DMS 273 treated with DMSO at 0.1 percent for 48 hours (cell line): ENCODE measurements around the gene SEC24A.
"Not testable (repeated sequence)": the region's sequence is repeated elsewhere in the genome, so short reads cannot be mapped to it uniquely, and the experiment has no call there.

Experiments used
- DNase-seq: peaks from one replicate; lab custom pipeline; 2025; lab: John Stamatoyannopoulos, UW

Gene SEC24A

DNA sequence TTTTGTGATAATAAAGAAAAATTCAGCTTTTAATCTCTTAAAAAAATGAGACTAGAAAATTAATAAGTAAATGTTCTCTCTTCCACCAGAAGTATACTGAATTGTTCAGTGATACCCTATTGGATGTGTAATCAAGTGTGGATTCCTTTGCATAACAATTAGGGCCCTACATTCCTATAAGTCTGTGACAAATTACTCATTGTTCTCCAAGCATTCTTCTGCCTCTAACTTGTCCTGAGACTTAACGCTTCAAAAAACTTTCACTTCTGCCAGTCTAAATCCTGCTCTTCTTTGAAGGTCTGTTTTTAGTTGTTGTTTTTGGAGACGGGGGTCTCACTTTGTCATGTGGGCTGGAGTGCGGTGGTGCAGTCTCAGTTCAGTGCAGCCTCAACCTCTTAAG is 100.8 kb downstream of the SEC24A start:
- no peak for DNase-seq

DNA sequence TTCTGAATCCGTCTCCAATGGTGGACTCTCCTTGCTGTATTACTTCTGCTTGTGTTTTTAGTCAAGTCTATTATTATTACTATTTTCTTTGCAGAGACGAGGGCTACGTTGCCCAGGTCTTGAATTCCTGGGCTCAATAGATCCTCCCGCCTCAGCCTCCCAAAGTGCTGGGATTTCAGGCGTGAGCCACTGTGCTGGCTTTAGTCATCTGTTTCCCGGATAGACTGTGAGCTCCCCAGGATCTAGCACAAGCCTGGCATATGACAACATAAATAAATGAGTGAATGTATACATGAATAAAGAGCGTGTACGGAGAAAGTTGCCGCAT is 109.6 kb downstream of the SEC24A start:
- DNase-seq: no peak

DNA sequence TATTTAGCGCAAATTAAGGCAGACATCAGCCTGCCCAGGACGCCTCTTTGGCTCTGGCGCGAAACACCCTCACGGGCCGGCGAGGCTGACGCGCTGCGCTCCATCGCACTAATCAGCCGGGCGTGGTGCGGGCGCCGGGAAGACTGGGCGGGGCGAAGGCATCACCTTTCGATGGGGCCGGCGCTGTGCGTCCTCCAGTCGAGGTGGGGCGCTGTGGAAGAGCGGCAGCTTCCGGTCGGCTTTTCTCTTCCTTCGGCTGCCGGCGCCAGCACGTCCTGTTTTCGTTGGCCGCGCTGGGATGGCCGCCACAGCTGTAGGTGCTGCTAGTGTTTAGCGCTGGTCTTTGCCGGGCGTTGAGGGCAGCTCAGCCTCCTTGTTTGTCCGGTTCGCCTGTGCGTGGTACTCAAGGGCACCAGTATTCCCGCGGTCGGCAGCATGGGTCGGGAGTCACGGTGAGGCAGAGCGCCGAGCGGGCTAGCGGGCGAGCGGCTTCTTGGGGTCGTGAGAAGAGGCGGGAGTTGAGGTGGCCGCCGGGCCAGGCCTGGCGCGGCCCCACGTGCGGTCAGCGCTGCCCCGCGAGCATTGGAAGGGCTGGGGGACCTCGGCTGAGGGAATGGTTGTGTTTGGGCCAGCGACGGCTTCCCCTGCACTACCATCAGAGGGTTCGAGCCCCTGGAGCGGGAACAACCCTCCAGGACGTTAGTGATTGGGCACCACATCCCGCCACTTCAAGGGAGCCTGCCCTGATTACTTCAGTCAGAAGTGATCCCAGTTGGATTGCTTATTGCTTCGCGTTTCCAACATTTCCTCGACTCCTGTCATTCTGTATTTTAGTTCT is 110.1 kb downstream of the SEC24A start, which contains the start of gene DDX46:
Gene DDX46, plus strand, starts transcription at position 276 of the 838 bp plus-strand sequence. Its CDS starts 160 bp downstream, at position 436.
- DNase-seq: peak; percentile 87

DNA sequence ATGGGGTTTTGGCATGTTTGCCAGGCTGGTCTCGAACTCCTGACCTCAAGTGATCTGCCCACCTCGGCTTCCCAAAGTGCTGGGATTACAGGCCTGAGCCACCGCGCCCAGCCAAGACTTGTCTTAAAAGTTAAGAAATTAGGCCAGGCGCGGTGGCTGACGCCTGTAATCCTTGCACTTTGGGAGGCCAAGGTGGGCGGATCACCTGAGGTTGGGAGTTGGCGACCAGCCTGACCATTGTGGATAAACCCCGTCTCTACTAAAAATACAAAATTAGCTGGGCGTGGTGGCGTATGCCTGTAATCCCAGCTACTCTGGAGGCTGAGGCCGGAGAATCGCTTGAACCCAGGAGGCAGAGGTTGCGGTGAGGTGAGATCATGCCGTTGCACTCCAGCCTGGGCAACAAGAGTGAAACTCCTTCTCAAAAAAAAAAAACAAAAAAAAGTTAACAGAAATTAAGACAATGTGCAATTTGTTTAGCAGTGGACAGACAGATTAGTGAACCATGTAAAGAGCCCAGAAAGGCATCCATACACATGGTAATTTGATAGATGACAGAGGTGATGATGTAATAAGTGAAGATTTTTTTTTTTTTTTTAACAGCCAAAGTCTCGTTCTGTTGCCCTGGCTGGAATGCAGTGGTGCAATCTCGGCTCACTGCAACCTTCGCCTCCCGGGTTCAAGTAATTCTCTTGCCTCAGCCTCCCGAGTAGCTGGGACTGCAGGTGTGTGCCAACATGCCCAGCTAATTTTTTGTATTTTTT is 119.1 kb downstream of the SEC24A start:
- not testable (repeated sequence) for DNase-seq

DNA sequence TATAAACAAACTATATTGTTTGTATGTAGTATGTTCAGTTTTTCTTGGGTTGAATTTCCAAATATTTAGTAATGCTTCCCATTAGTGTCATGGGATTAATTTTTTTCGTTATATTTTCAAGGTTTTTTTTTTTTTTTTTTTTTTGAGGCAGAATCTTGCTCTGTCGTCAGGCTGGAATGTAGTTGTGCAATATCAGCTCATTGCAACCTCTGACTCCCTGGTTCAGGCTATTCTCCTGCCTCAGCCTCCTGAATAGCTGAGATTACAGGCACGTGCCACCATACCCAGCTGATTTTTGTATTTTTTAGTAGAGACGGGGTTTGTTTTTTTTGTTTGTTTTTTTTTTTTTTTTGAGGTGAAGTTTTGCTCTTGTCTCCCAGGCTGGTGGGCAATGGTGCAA is 120.6 kb downstream of the SEC24A start:
- DNase-seq: no peak

DNA sequence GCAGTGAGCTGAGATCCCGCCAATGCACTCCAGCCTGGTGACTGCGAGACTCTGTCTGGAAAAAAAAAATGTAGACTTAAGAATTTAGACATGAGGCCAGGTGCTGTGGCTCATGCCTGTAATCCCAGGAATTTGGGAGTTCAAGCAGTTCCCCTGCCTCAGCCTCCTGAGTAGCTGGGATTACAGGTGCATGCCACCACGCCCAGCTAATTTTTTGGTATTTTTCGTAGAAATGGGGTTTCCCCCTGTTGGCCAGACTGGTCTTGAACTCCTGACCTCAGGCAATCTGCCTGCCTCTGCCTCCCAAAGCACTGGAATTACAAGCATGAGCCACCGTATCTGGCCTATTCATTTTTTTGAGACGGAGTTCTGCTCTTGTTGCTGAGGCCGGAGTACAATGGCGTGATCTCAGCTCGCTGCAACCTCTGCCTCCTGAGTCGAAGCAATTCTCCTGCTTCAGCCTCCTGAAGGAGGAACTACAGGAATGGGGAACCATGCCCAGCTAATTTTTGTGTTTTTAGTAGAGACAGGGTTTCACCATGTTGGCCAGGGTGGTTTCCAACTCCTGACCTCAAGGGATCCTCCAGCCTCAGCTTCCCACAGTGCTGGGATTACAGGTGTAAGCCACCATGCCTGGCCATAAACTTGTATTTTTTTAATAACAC is 124.0 kb downstream of the SEC24A start:
- DNase-seq: no peak

DNA sequence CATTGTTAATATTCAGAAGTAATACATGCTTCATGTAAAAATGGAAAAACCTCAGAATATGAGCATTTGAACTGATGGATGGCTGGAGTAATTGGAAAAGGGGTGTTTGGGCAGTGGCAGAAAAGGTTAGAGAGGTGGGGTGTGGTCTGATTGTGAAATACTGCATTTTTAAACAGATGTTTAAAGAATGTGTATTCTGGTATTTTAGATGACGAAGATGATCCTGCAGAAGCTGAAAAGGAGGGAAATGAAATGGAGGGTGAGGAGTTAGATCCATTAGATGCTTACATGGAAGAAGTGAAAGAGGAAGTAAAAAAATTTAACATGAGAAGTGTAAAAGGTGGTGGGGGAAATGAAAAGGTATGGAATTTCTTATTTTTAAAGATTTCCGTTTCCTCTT is 128.8 kb downstream of the SEC24A start:
- no peak for DNase-seq
